Stimulated activated CD8-positive, alpha-beta memory T cell treated with anti-CD3 and anti-CD28 coated beads, Interleukin-2, amount 100 ng/mL, for 48 hours (primary cell): ENCODE results near the gene B3GNT3.

ENCODE experiments used
- DNase-seq, 2 donors: peaks; one replicate each; pipeline ENCODE4 v3.0.0-alpha.2; 2020; ENCODE audit warnings: low read depth in 2 of 2

B3GNT3 gene, protein sequence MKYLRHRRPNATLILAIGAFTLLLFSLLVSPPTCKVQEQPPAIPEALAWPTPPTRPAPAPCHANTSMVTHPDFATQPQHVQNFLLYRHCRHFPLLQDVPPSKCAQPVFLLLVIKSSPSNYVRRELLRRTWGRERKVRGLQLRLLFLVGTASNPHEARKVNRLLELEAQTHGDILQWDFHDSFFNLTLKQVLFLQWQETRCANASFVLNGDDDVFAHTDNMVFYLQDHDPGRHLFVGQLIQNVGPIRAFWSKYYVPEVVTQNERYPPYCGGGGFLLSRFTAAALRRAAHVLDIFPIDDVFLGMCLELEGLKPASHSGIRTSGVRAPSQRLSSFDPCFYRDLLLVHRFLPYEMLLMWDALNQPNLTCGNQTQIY

DNA sequence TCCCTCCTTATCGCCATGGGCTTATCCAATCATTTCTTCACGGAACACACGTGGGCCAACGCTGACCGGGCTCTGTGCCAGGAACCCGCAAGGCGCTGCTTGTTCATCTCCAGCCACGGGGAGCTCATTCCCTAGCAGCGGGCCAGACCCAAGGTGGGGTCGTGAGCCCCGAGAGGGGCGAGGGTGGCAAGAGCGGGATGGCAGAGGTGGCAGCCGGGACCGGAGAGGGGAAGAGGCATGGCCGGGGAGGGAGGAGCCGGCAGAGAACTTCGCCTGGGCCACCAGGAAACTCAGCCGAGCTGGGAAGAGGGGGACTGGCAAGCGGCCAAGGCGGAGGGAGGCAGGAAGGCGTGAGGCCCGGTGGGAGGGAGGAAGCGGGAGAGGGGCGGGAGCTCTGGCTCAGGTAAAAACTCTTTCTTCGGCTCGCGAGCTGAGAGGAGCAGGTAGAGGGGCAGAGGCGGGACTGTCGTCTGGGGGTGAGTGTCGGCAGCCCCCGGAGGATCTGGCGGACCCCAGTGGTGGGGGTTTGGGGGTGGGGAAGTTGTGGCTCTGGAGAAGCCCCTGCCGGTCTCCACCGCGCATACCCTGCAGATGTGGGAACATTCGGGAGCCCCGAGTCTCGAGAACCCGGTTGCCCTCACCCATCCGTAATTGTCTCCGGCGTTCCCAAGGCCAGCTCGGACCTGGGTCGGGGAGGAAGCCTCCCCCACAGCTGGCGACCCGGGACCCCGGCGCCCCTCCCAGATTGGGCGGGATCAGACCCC, at the start of gene B3GNT3:
Gene B3GNT3, plus strand, starts transcription at position 408 of the 764 bp plus-strand sequence. CDS start 12,670 bp downstream, outside the sequence.
- DNase-seq: no peak

DNA sequence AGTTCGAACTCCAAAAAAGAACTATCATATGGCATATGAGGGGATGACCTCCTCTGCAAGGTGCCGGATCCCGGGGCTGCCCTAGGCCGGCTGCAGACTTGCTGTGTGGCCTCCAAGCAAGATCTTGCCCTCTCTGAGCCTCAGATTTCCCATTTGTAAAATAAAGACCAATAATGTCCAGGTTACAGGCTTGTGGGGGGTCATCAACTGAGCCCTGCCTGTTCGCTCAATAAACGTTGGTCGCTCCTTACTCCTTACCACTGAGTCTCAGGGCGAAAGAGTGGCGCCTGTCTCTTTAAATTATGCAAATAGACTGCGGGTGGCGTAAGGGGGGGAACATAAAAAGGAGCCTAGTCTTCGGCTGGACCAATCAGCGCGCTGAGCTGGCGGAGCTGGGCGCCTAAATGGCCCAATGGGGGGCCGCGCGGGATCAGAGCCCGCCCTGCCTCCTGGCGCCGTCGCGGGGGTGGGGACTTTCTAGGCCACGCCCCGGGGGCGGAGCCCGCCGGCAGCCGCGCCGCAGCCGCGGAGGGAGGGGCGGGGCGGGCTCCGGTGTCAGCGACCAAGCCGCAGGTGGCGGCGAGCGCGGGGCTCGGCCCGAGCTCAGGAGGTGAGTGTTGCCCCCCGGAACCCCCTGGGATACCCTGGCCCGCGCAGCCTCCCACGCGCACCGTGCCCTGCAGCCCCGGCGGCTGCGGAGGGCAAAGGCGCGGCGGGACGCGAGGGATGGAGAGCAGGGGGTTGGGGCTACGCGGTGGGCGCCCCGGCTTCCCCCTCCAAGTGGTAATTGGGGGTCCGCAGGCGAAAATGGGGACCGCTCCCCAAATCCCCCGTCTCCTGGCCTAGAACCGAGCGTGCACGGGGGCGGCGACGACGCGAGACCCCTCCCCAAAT, 47.5 kb upstream of the B3GNT3 start:
- peak; percentile 87 to 91 for DNase-seq

DNA sequence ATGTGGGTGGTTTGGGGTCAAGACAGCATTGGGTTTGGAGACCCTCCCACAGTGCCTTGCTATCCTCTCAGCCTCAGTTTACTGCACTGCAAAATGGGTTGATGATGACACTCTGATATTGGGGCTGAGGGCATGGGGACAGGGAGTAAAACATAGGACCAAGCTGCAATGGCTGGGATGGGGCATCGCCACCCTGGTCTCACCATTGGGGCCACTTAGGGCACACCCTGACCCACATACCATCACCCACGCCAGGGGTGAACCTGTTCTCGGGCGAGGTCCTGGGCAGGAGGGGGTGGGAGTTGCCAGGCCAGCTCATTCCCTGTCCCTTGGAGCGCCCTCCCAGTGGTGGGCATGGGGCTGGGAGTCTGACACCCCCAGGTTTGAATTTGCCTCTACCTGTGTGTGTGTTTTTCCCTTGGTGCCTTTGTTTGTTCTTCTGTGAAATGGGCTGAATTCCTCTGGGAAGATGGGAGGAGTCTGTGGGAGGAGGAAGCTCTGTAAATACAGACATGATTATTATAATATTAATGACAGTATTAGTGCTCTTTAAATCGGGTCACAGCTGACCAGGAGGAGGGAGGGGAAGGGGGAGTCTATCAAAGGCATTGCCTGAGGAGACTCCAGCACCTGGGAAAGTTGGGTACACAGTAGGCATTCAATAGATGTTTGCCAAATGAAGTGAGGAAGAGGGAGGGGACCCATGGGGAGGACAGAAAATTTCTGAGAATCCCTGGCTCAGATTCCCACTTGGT, 45.9 kb upstream of the B3GNT3 start:
- no peak for DNase-seq

DNA sequence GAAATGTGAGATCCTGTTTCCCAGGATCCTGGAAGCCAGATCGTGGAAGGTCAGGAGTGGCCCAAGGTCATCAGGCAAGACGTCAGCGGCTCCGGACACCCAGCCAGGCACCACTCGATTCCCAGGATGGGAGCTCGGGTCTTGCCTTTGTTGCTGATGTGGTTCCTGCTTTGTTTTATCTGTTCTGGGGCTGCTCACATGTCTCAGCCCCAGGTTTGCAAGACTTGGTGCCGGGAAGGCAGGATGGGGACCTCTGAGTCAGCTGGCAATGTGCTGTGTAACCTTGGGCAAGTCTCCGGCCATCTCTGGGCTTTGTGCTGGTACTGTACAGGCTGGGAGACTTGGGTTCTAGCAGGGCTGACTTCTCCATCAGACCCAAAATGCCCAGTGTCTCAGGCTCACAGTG, 45.0 kb upstream of the B3GNT3 start:
- DNase-seq: no peak

DNA sequence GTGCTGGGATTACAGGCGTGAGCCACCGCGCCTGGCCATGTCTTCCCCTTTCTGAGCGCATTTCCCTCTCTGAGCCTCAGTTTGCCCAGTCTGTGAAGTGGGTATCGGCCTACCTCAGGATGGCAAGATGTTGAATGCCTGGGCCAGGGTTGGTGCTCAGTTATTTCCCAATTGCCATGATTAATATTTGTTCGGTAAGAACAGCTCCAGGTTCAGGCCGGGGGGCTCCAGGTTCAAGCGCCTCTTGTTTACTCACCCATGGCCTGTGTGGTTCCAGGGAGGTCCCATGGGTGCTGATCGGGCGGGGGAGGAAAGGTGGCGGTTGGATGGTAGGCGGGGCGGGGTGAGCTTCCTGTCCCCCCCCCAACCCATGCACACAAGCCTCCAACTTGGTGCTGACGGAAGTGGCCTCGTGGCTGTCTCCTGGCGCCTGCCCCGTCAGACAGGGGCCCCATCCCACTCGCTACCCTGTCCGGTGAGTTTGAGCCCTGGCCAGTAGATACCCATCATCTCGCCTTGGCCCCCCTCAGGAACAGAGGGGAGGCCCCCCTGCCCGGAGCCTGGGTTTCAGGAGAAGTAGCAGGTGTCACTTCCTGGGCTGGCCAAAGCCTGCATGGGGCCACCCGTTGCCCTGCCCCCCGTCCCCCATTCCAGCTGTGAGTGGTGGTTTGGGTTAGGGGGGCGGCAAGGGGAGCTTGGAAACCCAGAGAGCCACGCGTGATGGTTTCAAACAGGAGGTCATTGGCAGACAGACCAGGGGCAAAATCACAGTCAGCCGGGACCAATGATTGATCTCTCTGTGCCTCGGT, 43.6 kb upstream of the B3GNT3 start, which contains the start of gene FCHO1:
Gene FCHO1, plus strand, starts transcription at position 375 of the 809 bp plus-strand sequence. CDS start 3,688 bp downstream, outside the sequence.
- DNase-seq: peak; percentile 77 to 78

DNA sequence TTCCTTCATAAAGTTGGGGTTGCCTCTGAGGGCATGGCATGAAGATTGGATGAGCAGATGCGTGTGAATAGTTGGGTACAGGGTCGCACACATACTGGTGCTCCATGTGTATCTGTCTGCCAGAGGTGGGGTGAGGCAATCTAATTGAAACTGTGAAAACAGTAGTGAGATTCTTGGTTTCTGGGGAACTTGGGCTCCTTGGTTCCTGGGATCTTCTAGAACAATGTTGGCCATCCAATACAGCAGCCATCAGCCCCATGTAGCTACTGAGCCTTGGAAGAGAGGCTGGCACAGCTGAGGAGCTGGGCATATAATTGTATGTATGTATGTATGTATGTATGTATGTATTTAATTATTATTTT, 43.0 kb upstream of the B3GNT3 start:
- DNase-seq: no peak

DNA sequence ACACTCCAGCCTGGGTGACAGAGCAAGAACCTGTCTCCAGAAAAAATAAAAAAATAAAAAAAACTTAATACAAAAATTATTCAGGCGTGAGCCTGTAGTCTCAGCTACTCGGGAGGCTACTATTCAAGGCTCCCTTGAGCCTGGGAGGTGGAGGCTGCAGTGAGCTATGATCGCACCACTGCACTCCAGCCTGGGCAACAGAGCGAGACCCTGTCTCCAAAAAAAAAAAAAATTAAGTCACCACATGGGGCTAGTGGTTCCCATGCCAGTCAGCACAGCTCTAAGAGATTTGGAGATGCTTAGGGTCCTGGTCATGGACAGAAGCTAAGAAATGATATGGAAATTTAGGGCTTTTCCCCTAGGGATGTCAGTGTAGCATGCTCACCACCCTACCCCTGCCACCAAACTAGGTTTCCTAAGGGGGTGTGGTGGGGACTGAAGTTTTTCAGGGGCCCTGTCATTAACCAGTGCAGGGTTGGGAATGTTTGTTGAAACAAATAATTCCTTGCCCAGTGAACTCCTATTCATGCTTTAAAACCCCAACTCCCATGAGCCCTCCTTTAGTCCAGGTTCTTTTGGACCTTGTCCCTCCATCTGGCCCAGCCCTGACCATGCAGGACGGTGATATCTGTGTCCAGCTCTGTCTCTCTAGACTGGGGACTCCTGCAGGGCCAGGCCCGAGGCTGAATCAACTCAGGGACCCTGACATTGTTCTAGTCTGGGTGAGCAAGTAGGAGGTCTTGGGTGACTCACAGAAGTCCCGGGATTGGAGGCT, 41.9 kb upstream of the B3GNT3 start:
- no peak for DNase-seq

DNA sequence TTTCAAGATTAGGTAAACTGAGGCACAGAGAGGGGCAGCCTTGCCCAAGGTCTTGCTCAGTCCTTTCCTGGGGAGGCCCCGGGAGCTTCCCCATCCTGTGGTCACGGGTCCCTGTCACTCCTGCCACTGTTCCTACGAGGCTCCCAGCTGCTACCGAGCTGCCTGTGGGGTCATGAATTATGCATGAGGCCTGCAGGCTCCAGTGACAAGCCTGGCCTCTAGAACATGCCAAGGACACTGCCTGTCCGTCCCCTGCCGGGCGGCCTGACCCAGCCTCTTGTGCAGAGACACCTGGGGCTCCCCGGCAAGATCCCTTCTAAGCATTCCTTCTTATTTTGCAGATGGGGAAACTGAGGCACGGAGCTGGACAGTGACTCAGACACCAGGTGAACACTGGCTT, 41.0 kb upstream of the B3GNT3 start:
- DNase-seq: no peak

DNA sequence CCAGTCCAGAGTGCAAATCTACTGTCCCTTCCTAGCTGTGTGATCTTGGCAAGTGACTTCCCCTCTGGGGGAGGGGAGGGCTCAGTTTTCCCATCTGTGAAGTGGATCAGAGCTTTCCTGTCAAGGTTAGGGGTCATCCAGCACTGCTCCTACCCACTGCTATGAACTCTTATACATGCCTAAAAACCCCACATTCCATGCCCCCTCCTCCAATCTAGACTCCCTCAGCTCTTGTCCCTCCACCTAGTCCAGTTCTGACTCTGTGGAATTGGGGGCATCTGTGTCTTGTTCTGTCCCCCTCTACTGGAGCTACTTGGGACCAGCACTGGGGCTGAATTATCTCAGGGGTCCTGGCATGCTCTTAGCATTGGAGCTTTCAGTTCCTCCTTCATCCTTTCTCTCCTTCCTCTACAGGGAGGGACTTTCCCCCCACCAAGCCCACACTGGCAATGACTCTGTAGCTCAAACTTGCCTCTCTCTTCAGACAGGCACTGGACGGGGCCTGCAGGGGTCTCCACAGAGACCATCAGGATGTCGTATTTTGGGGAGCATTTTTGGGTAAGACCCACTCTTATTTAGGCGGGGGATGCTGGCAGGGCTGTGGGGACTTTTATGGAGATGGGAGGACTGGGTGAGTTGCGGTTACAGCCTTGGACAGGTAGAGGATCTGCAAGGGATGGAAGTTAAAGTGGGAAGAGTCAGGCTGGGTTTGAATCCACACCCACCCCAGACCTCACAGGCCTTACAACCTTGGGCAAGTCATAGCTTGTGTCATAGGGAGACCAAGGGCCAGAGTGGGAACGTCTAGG, 40.1 kb upstream of the B3GNT3 start:
- no peak for DNase-seq

DNA sequence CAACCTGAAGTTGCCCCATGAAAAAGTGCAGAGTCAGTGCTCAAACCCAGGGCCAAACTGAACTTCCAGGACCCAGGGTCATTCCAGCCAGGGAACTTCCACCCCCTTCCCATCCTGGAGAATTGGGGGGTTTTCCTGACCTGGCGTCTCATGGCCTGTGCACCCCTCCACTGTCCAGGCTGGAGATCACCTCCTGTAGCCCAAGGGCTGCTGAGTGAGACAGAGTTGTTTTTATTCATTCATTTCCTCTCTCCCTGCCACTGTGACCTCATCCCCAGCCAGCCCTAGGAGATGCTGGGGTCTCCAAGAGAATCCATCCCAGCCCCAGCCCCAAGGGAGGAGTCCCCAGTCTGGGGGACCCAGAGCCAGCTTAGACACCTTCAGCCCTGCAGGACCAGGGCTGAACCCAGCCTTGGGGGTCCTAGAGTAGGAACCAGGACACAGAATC, 39.5 kb upstream of the B3GNT3 start:
- no peak for DNase-seq

DNA sequence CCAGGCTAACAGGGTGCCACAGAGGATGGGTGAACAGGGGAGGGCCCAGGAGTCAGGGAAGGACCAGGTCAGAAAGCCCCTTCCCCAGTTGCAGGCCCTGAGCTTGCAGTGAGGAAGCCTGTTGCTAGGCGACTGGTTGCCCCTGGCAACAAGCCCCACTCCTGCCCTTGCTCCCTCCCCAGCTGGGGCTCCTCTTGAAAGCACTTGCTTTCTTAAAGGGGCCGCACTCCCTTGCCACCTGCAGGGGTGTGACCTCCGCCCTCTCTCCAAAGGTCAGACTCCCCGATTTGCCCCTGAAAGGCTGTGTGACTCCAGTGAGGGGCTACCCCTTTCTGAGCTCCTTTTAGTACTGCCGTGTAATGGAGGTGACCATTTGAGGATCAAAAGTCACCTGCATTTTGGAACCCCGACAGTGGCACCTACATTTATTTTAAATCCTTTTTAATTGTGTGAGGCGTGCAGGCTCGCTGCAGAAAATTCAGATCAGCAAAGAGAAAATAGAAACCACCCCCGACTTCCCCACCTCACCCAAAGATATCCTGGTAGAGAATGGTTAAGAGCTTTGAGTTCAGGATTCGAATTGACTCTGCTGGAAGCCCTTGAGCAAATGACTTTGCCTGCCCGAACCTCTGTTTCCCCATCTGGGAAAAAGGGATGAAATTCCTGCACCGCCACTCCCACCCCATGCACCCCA, 38.8 kb upstream of the B3GNT3 start:
- peak in 1 of 2 donors; percentile 33 for DNase-seq

DNA sequence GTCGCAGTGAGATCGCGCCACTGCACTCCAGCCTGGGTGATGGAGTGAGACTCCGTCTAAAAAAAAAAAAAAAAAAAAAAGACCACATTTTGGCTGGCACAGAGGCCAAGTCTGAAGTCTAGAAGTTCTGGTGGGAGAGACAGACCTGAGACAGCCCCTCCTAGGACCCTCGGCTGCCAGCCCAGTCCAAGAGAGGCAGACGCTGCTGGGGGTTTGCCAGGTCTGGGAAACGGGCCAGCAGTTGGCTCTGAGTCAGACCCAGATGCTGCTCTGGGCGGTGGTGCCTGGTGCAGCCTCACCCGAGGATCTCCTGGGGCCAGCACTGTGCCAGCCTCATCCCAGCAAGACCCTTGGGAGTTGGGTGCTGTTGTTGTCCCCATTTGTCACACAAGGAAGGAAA, 37.8 kb upstream of the B3GNT3 start:
- no peak for DNase-seq

DNA sequence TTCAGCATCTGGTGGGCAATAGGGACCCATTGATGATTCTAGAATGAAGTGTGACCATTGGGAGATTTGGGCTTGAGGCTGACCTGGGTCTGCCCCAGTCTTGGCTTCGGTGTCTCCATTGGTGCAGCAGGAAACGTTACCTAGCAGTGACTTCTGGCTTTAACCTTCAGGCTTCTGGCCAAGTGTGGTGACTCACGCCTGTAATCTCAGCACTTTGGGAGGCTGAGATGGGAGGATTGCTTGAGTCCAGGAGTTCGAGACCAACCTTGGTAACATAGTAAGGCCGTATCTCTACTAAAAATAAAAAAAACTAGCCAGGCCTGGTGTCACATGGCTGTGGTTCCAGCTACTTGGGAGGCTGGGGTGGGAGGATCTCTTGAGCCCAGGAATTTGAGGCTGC, 36.4 kb upstream of the B3GNT3 start:
- DNase-seq: no peak

DNA sequence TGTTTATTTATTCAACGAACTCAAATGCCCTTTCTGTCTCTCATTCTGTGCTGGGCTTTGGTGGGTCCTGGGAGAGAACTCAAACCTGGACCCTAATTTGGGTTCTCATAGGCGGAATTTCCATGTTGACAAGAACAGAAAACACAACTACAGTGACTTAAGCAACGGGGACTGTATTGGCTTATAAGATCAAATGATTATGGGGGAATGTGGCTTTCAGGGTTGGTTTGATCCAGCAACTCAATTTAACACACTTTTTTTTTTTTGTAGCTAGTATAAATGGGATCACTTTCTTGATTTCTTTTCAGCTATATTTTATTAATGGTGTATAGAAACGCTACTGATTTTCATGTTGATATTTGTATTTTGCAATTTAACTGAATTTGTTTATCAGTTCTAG, 33.8 kb upstream of the B3GNT3 start:
- DNase-seq: no peak

DNA sequence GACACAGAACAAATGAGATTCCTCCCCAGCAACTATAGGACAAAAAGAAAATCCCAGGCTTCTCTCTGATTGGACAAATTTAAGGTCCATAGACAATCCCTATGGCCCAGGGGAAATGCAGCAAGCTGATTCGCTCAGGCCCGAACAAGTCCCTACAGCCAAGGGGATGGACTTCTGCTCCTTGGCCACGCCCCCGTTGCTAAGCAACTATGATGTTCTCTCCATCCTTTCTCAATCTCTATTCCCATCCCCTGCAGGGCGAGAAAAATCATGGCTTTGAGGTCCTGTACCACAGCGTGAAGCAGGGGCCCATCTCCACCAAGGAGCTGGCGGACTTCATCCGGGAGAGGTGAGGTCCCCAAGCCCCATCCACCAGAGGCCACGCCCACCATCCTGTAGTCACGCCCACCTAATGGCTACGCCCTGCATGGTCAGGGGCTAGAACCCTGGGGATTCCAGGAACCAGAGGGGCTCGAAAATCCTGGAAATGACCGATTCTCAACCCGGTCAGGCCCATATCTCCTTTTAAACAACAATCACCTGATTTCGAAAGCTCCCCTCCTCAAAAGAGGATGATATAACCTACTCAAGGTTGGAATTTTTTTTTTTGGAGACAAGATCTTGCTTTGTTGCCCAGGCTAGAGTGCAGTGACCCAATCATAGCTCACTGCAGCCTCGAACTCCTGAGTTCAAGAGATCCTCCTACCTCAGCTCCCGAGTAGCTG, 32.3 kb upstream of the B3GNT3 start:
- DNase-seq: no peak

DNA sequence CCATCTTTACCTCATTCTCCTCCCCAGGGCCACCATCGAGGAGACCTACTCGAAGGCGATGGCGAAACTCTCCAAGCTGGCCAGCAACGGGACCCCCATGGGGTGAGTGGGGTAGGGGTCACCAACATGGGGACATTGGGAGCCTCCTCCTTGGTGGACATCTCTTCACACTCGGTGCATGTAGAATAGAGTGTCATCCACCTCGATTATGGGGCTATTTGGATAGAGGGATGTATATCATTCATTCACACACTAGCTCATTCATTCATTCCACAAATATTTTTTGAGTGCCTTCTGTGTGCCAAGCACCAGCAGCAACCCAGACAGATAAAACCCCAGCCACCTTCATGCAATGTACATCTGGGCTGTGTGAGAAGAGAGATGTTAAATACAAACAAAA, 30.6 kb upstream of the B3GNT3 start:
- no peak for DNase-seq

DNA sequence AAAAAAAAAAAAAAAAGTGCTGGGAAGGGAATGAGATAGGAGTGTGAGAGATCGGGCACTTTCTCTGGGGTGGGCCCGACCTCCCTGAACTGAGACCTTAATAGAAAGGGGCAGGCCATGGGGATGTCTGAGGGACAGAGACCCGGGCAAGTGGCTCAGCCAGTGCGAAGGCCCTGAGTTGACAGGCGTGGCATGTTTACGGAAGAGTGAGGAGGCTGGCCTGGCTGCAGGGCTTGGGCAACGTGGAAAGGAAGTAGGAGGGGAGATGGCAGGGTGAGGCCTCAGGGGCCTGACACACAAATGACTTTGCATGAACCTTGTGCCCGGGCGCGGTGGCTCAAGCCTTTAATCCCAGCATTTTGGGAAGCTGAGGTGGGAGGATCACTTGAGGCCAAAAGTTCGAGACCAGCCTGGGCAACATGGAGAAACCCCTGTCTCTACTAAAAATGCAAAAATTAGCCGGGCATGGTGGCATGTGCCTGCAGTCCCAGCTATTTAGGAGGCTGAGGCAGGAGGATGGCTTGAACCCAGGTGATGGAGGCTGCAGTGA, 29.8 kb upstream of the B3GNT3 start:
- no peak for DNase-seq
